Dermis microvascular lymphatic vessel endothelial cell (primary cell): ENCODE data around the gene AR. TPM values are rescaled to one million over a fixed set of nuclear protein-coding genes. Genes with fewer than 3 reads are reported as not detected.
A peak's percentile ranks its signal among the peaks of the same experiment; 100 is the strongest.

Experiments
- DNase-seq, 2 donors: peaks; one replicate each; pipeline versions ENCODE4 v3.0.0 to v3.0.0-alpha.2; 2010; ENCODE audit warnings: low read depth in 2 of 2
- total RNA-seq: library from RNA; depleted of rRNA; stranded (reverse); fragments of >200 nt; gene quantifications from 2 replicates; pipeline ENCODE4 v1.2.1, GENCODE V29; 2014

AR gene, protein sequence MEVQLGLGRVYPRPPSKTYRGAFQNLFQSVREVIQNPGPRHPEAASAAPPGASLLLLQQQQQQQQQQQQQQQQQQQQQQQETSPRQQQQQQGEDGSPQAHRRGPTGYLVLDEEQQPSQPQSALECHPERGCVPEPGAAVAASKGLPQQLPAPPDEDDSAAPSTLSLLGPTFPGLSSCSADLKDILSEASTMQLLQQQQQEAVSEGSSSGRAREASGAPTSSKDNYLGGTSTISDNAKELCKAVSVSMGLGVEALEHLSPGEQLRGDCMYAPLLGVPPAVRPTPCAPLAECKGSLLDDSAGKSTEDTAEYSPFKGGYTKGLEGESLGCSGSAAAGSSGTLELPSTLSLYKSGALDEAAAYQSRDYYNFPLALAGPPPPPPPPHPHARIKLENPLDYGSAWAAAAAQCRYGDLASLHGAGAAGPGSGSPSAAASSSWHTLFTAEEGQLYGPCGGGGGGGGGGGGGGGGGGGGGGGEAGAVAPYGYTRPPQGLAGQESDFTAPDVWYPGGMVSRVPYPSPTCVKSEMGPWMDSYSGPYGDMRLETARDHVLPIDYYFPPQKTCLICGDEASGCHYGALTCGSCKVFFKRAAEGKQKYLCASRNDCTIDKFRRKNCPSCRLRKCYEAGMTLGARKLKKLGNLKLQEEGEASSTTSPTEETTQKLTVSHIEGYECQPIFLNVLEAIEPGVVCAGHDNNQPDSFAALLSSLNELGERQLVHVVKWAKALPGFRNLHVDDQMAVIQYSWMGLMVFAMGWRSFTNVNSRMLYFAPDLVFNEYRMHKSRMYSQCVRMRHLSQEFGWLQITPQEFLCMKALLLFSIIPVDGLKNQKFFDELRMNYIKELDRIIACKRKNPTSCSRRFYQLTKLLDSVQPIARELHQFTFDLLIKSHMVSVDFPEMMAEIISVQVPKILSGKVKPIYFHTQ
- 0.26 and 0.38 TPM in 2 replicates for total RNA-seq

DNA sequence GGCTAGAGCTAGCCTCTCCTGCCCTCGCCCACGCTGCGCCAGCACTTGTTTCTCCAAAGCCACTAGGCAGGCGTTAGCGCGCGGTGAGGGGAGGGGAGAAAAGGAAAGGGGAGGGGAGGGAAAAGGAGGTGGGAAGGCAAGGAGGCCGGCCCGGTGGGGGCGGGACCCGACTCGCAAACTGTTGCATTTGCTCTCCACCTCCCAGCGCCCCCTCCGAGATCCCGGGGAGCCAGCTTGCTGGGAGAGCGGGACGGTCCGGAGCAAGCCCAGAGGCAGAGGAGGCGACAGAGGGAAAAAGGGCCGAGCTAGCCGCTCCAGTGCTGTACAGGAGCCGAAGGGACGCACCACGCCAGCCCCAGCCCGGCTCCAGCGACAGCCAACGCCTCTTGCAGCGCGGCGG lies at the start of gene AR:
TSS of gene AR (plus strand) at position 204 of the 400 bp plus-strand sequence. CDS start 1,126 bp downstream, outside the sequence.
- DNase-seq: peak in 1 of 2 donors; percentile 73

DNA sequence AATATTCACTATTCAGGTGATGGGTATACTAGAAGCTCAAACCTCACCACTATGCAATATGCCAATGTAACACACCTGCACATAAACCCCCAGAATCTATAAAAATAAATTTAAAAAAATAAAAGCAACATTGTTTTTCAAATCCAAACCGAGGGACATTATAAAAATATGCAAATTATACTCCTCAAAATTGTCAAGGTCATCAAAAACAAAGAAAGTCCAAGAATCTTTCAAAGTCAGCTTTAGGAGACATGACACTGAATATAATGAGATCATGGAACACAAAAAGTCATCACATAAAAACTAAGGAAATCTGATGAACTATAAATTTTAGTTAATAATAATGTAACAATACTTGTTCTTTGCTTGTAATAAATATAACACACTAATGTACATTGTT lies 43.2 kb upstream of the AR start:
- no peak for DNase-seq

DNA sequence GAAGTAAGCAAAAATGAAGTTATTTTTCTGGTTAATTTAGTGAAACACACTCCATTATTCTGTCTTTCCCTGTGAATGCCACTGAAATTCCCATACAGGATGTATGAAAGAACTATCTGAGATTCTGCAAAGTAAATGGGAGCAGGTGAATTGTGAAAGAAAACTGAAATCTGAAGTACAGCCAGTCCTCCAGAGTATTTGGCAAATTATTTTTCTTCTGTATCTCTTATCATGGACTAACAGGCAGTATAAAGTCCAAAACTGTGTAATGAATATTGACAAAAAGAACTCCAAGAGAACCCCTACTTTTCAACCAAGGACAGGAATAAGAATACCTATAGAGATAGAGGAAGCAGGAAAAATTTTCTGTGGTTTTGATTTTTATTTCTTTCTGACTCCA lies 40.8 kb upstream of the AR start:
- DNase-seq: no peak

DNA sequence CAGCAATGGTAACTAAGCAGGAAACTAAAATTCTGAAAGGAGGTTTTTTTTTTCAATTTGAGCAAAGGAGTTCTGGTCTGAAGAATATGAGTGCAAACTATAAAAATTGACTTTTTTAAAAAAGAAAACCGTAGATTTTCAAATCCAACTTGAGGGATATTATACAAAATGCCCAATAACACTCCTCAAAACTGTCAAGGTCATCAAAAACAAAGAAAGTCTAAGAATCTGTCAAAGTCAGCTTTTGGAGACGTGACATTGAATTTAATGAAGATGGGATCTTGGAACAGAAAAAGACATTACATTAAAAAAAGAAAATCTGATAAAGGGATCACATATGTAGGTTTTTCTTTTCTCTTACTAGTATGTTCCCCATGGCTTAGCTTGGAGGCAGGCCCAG lies 40.4 kb upstream of the AR start:
- no peak for DNase-seq

- no peak for DNase-seq
These were observed 23.1 kb upstream of the AR start for GRCh38 chrX:67520671-67521070.

DNA sequence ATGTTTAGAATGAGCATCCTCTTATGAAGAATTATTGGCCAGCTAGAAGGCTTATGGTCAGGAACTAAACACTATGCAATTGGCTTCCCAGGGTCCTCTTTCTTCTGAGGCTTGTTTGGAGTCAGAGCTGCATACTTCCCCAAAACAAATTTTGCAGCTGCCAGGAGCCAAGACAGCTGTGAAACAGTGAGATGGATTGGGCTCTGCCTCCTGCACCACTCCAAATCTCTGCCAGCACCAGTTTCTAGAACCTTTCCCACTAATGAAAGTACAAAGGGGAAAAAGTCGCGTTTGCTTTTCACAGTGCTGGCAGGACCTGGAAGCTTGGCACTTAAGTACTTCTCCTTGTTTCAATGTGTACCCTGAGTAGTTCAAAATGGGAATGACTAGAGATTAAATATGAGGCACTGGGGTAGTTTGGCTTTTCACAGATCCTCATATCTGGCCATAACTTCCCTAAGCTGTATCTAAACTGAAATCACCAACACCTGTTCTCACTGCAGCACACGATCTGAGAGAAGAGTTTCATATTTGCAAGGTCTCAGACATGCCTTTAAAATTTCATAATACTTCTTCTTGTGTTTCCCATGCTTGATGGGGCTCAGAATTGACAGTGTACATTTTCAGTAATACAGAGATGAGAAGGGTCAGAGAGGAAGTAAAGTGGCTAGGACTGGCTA lies 20.7 kb upstream of the AR start:
- no peak for DNase-seq

- DNase-seq: peak; percentile 18 to 63
These were observed 19.9 kb upstream of the AR start for GRCh38 chrX:67523932-67524331.

- no peak for DNase-seq
These were observed 19.4 kb upstream of the AR start for GRCh38 chrX:67524428-67524827.

DNA sequence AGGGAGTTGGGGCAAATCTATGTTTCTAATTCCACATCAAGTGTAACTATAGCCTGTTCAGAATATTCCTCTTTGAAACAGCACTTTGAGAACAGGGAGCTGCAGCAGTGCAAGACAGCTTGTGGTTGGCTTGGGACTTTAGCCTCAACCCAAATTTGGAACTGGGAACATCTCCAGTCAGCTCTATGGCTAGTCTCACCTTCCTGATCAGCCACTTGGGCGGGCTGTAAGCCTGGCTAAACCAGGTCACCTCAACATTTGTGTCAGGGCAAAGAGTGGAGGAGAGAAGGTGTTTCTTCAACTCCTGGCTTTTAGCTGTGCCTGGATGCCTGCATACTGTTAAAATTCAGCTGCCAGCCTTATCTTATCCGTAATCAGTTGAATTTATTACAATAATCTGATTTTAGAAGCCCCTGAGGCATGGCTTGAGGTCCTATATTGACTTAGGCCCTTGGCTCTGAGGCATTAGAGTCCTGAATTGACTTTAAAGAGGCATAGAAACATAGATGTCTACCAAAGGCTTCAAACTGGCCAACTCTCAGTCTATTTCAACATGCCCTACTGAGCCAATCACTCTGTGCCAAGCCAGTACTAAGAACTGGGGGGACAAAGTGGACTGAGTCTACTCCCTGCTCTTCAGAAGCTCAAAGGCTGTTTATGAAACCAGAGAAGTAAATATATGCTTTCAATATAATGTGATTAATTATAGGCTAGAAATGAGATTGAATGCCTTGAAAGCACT lies 18.7 kb upstream of the AR start:
- DNase-seq: no peak

GRCh38 chrX:67536564-67536963 lies 7.3 kb upstream of the AR start:
- DNase-seq: no peak

DNA sequence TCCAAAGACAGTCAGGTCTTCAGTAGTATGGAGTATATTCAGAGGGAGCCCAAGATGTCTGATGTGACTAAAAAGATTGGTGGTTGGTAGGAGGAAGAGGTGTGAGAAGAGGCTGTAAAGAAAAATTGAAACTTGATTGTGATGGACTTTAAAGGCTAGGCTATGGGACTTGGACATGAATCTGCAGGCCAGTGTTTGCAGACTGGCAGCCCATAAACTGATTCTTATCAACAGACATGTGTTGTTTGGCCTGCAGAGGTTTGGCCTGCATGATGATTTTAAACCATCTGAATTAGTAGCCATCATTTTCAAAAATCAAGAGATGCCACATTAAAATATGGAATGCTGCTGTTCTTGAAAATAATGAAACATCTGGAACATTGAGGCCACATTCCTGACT lies 5.4 kb upstream of the AR start:
- no peak for DNase-seq

DNA sequence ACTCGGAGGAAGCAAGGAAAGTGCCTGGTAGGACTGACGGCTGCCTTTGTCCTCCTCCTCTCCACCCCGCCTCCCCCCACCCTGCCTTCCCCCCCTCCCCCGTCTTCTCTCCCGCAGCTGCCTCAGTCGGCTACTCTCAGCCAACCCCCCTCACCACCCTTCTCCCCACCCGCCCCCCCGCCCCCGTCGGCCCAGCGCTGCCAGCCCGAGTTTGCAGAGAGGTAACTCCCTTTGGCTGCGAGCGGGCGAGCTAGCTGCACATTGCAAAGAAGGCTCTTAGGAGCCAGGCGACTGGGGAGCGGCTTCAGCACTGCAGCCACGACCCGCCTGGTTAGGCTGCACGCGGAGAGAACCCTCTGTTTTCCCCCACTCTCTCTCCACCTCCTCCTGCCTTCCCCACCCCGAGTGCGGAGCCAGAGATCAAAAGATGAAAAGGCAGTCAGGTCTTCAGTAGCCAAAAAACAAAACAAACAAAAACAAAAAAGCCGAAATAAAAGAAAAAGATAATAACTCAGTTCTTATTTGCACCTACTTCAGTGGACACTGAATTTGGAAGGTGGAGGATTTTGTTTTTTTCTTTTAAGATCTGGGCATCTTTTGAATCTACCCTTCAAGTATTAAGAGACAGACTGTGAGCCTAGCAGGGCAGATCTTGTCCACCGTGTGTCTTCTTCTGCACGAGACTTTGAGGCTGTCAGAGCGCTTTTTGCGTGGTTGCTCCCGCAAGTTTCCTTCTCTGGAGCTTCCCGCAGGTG lies 637 bp downstream of the AR start:
- DNase-seq: peak in 1 of 2 donors; percentile 26

- DNase-seq: peak in 1 of 2 donors; percentile 60
These were observed 1.4 kb downstream of the AR start for GRCh38 chrX:67545036-67545821.

- peak in 1 of 2 donors; percentile 46 for DNase-seq
These were observed 2.2 kb downstream of the AR start for GRCh38 chrX:67545893-67546495.

GRCh38 chrX:67546496-67547423 lies 2.9 kb downstream of the AR start:
- DNase-seq: no peak

DNA sequence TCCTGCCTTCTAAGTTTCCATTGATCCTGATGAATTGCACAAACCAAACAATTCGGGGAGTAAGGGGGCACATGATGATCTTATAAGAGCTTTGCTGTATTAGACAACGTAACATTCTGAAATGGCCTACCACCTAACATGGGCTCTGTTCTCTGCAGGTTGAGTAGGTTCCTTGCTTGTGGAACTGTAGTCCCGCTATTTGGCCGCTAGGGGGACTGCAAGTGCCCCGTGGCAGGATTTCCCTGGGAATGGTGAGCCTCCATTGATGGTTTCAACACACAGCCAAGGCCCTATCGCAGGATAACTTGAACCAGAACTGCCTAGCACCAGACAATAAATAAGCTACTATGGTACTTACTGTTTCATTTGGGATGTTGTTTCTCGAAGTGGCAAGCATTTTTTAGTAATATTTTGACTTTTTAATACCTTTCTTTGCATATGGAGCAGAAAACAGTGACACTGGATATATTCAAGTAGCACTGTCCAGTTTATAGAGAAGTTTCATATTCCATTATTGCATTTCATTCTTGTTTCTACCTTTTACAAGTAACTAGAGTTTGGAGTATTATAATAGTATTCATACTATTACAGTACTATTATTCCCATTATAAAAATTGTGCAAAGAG lies 11.9 kb downstream of the AR start:
- peak; percentile 30 to 51 for DNase-seq

- DNase-seq: peak in 1 of 2 donors; percentile 45
These were observed 14.4 kb downstream of the AR start for GRCh38 chrX:67558267-67558666.
